A673 (cell line): ENCODE data around the gene RPTOR.

Experiments used
- EZH2 ChIP-seq: fragments of 200-600 bp; sonication (generic); IDR thresholded peaks from 2 replicates; pipeline ENCODE4 v1.6.1; 2017; ENCODE audit warnings: borderline replicate concordance, low read depth, mild to moderate bottlenecking, mixed read lengths, antibody characterized with exemption, low read length; ENCODE audit not compliant: poor library complexity, severe bottlenecking
- TF ChIP-seq, protein P1 (sequence below): fragments of 300-800, 200-600 bp; sonication (generic); conservative IDR thresholded peaks from 2 replicates; pipeline ENCODE4 v1.5.1; 2017; ENCODE audit warnings: low read depth, mild to moderate bottlenecking, antibody characterized with exemption, low read length, moderate library complexity, mixed read lengths

DNA sequence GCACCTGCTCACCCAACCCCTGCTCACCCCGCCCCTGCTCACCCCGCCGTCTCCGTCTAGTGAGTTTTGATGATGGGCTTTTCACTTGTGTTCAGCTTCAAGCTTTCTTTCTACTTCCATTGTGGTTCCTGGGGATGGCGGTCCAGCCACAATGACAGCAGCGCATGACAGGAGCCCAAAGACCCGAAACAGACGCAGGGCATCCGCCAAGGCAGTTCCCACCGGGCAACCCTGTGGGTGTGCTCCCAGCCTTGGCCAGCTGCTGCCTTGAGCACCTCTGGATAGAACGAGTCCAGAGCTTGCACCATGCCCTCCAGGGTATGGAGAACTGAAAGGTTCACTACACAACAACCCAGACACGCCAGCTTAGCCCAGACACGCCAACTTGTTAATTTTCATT lies 354.1 kb downstream of the RPTOR start:
- TF ChIP-seq, protein P1, sequence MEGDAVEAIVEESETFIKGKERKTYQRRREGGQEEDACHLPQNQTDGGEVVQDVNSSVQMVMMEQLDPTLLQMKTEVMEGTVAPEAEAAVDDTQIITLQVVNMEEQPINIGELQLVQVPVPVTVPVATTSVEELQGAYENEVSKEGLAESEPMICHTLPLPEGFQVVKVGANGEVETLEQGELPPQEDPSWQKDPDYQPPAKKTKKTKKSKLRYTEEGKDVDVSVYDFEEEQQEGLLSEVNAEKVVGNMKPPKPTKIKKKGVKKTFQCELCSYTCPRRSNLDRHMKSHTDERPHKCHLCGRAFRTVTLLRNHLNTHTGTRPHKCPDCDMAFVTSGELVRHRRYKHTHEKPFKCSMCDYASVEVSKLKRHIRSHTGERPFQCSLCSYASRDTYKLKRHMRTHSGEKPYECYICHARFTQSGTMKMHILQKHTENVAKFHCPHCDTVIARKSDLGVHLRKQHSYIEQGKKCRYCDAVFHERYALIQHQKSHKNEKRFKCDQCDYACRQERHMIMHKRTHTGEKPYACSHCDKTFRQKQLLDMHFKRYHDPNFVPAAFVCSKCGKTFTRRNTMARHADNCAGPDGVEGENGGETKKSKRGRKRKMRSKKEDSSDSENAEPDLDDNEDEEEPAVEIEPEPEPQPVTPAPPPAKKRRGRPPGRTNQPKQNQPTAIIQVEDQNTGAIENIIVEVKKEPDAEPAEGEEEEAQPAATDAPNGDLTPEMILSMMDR = no peak
- no peak for TF ChIP-seq EZH2
